Heart left ventricle (tissue), 16 donors: ENCODE results near the gene WSCD2. TPM values are rescaled to one million over a fixed set of nuclear protein-coding genes. Genes with fewer than 3 reads are reported as not detected.

Experiments used
- ATAC-seq, 4 donors: fragments of 200-7000 bp; cut with Tn5 transposase; one replicate each; pipeline ENCODE4 v1.9.1; 2020 to 2022; ENCODE audit warnings: moderate library complexity in 4 of 4, mild to moderate bottlenecking in 3 of 4, moderate number of reproducible peaks in 1 of 4
- DNase-seq, 5 donors: peaks; one replicate each; pipeline ENCODE4 v3.0.0-alpha.2; 2020
- H3K27ac ChIP-seq, 12 donors: fragments of 200-600 bp; sonication (generic) in 4 of 12; one replicate each; pipeline versions ENCODE4 v1.5.0 to v1.8.0; 2016 to 2022; ENCODE audit warnings: mild to moderate bottlenecking in 2 of 12
- H3K27me3 ChIP-seq, 9 donors: fragments of 200-600 bp; sonication (generic) in 2 of 9; one replicate each; pipeline versions ENCODE4 v1.5.1 to v1.8.0; 2016 to 2022; ENCODE audit warnings: mild to moderate bottlenecking in 3 of 9
- H3K36me3 ChIP-seq, 9 donors: fragments of 200-600 bp; sonication (generic) in 2 of 9; one replicate each; pipeline versions ENCODE4 v1.5.0 to v1.8.0; 2018 to 2022; ENCODE audit warnings: mild to moderate bottlenecking in 2 of 9
- H3K4me1 ChIP-seq, 12 donors: fragments of 200-600 bp; sonication (generic) in 4 of 12; one replicate each; pipeline versions ENCODE4 v1.5.0 to v1.8.0; 2016 to 2022; ENCODE audit warnings: mild to moderate bottlenecking in 3 of 12
- H3K4me3 ChIP-seq, 12 donors: fragments of 200-600 bp; sonication (generic) in 4 of 12; one replicate each; pipeline versions ENCODE4 v1.5.0 to v1.8.0; 2017 to 2022; ENCODE audit warnings: mild to moderate bottlenecking in 9 of 12, moderate library complexity in 4 of 12
- H3K9me3 ChIP-seq, 12 donors: fragments of 200-600 bp; sonication (generic) in 4 of 12; one replicate each; pipeline versions ENCODE4 v1.5.0 to v1.8.0; 2016 to 2022; ENCODE audit warnings: mild to moderate bottlenecking in 1 of 12
- CTCF ChIP-seq, 12 donors: fragments of 200-600 bp; sonication (generic) in 4 of 12; IDR thresholded peaks; one replicate each; pipeline versions ENCODE4 v1.5.0 to v1.8.0; 2018 to 2022; ENCODE audit warnings: antibody characterized with exemption in 12 of 12, mild to moderate bottlenecking in 5 of 12
- POLR2A ChIP-seq, 2 donors: fragments of 450-650 bp; IDR thresholded peaks; one replicate each; pipeline ENCODE4 v1.6.1; 2017; ENCODE audit warnings: antibody characterized with exemption in 2 of 2, mild to moderate bottlenecking in 2 of 2, moderate library complexity in 2 of 2
- WGBS, 4 donors: extraction: QIAGEN DNeasy Blood & Tissue Kit in 2 of 4; methylation state at CpG; one replicate each; pipeline versions ENCODE4 v1.1.5 to v1.1.7; 2013 to 2018; 5-methylcytosine and 5-hydroxymethylcytosine counted together
- intact Hi-C, 10 donors: fragments of 100-400 bp; cut with DNase I; formaldehyde crosslinking; loops; one replicate each; pipeline versions ENCODE4 v1.11.1 to v1.14.2; 2022
- polyA plus RNA-seq, 2 donors: library from polyadenylated mRNA; stranded (reverse); fragments of 200-250 nt; gene quantifications; one replicate each; pipeline ENCODE4 v1.2.3, GENCODE V29; 2013
- total RNA-seq, 9 donors: library from RNA; depleted of rRNA in 2 of 9; stranded (reverse); fragments of >200 nt in 2 of 9; fragmentation: NEBNext Ultra II Directional in 3 of 9; extraction: Animal tissue kit (Norgen Biotek cat#: 25700) in 3 of 9; gene quantifications; one replicate each; pipeline versions ENCODE4 v1.1.0 to v1.2.4, GENCODE V29; 2016 to 2023
- donor health status: ischemic (EF 13 %, LVEDD 7.1; RV severe dilation, severe dysfunction).
- donor health status: healthy with polysubstance abuse.
- donor health status: DM: no; HTN: yes; CAD: no.
- donor health status: DM: no; HTN: no; CAD: no.
- donor health status: ischemic (EF 25% LVEDD 6.9; RV normal size, moderate dysfunction).
- donor health status: ischemic (EF 25% LVEDD 5.7; RV mildly dilated, moderate dysfunction).
- donor health status: healthy.
- donor health status: DM: yes; HTN: yes; CAD: no.
- donor health status: ischemic (EF 35%, LVEDD 5.7; RV mildly dilated, moderate dysfunction).
- donor health status: nonischemic (EF 11% LVEDD 7.7; RV severe dilation, severe dysfunction).
- donor health status: DM: yes; HTN: yes; CAD: no.
- donor health status: PGD.
- donor health status: ischemic (EF 29% LVEDD 5.4; RV normal size, mild dysfunction).
- donor health status: nonischemic (EF 23%, LVEDD 6.1; RV moderate dilation, normal function).

WSCD2 gene
- total and polyA plus RNA-seq, 11 donors = 0.07 to 2.5 (median 0.49) TPM; not detected in 3

DNA sequence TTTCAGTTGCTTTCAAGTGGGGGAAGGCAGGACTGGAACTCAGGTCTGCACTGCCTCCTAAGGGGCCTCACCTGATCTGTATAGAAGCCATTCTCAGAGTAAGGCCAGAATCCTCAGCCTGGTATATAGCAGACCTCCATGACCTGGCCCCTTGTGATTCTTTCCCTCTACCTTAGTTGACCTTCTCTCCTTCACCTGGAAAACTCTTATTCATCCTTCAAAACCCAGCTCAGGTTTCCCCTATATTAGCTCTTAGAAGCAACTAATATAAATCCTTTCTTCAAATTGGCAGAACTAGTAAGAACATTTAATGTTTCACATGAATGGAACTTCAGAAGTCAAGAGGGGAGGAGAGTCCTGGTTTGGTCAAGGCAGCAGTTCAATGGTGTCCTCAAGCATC, 26.0 kb upstream of the WSCD2 start:
- intact Hi-C loops = loop anchor here in 2 of 10 donors (10.0 kb wide), 1 partner anchor 352 kb away; no protein-coding TSS in a partner anchor
- peaks cover 0 to 26% (median 3%) of the 10 kb centered on the region in 9 donors for H3K27me3 ChIP-seq
- H3K4me1 ChIP-seq = no peaks in the 10 kb centered on the region
- no peak for DNase-seq
- no peak for ATAC-seq
- no peaks in the 10 kb centered on the region for H3K36me3 ChIP-seq
- TF ChIP-seq POLR2A (IDR thresholded peaks at IDR 0.05) (no peak), CTCF (IDR thresholded peaks at IDR 0.05) (no peak)
- no peak overlapping the region for H3K4me3 ChIP-seq
- no peaks in the 10 kb centered on the region for H3K9me3 ChIP-seq
- H3K27ac ChIP-seq = no peak overlapping the region

GRCh38 chr12:108103517-108103916, 25.6 kb upstream of the WSCD2 start:
- Histone ChIP-seq H3K4me3 (no peak overlapping the region), H3K9me3 (no peaks in the 10 kb centered on the region), H3K4me1 (no peaks in the 10 kb centered on the region), H3K27me3 (peaks cover 0 to 21% (median 3%) of the 10 kb centered on the region in 9 donors), H3K27ac (no peak overlapping the region), H3K36me3 (no peaks in the 10 kb centered on the region)
- no peak for DNase-seq
- intact Hi-C loops = loop anchor here in 2 of 10 donors (10.0 kb wide), 1 partner anchor 351 kb away; no protein-coding TSS in a partner anchor
- no peak for ATAC-seq
- 76 to 85% (median 78%) methylated on average over 3 of the region's 3 CpGs for WGBS, 4 donors
- TF ChIP-seq CTCF (IDR thresholded peaks at IDR 0.05) = no peak
- no peak for TF ChIP-seq POLR2A (IDR thresholded peaks at IDR 0.05)

DNA sequence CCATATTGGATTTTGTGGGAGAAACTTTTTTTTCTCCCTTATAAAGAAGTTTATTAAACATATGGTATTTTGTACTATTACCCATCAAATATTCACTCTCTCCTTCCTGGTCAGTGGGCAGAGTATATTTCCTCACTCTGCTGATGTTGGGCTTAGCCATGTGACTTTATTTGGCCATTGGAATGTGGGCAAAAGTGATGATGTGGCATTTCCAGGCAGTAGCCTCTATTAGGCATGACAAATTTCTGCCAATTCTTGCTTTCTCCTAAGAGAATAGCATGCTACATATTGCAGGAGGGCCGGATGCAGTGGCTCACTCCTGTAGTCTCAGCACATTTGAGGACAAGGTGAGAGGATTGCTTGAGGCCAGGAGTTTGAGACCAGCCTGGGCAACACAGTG, 24.4 kb upstream of the WSCD2 start:
- peaks cover 0 to 20% (median 0%) of the 10 kb centered on the region in 9 donors for H3K27me3 ChIP-seq
- no peaks in the 10 kb centered on the region for H3K36me3 ChIP-seq
- H3K4me3 ChIP-seq = no peak overlapping the region
- ATAC-seq (no peak), DNase-seq (no peak)
- TF ChIP-seq CTCF (IDR thresholded peaks at IDR 0.05) (no peak), POLR2A (IDR thresholded peaks at IDR 0.05) (no peak)
- 70 to 90% (median 72%) methylated on average over 1 of the region's 1 CpG for WGBS, 4 donors
- H3K4me1 ChIP-seq = no peaks in the 10 kb centered on the region
- intact Hi-C loops = loop anchor here in 2 of 10 donors (10.0 kb wide), 1 partner anchor 350 kb away; no protein-coding TSS in a partner anchor
- no peak overlapping the region for H3K27ac ChIP-seq
- no peaks in the 10 kb centered on the region for H3K9me3 ChIP-seq

- H3K27me3 ChIP-seq = peaks cover 0 to 20% (median 0%) of the 10 kb centered on the region in 9 donors
- DNase-seq (no peak), ATAC-seq (no peak)
- no peak overlapping the region for H3K27ac ChIP-seq
- intact Hi-C loops = loop anchor here in 2 of 10 donors (10.0 kb wide), 1 partner anchor 348 kb away; no protein-coding TSS in a partner anchor
- H3K4me3 ChIP-seq = no peak overlapping the region
- no peaks in the 10 kb centered on the region for H3K9me3 ChIP-seq
- no peaks in the 10 kb centered on the region for H3K36me3 ChIP-seq
- H3K4me1 ChIP-seq = no peaks in the 10 kb centered on the region
- 69 to 86% (median 82%) methylated on average over 1 of the region's 1 CpG for WGBS, 4 donors
- TF ChIP-seq POLR2A (IDR thresholded peaks at IDR 0.05) = no peak
- TF ChIP-seq CTCF (IDR thresholded peaks at IDR 0.05) = no peak
These were observed 22.5 kb upstream of the WSCD2 start for GRCh38 chr12:108106599-108106998.
